GM18951 (cell line): ENCODE measurements around the gene BDP1.
"Not testable (repeated sequence)": the region's sequence is repeated elsewhere in the genome, so short reads cannot be mapped to it uniquely, and the experiment has no call there.

Source experiments
- POLR2A ChIP-seq: IDR thresholded peaks from 4 replicates; pipeline ENCODE4 v1.6.1; 2011; ENCODE audit warnings: mild to moderate bottlenecking; ENCODE audit not compliant: insufficient read length, insufficient read depth; ENCODE audit errors: extremely low read depth
- in situ Hi-C: fragments of 300-500 bp; cut with MboI; formaldehyde crosslinking; loops from one replicate; pipeline ENCODE4 v1.12.0; 2022; ENCODE audit warnings: low sequenced_read_pairs, mixed read lengths, inconsistent platforms; ENCODE audit not compliant: unreplicated experiment

The BDP1 gene

DNA sequence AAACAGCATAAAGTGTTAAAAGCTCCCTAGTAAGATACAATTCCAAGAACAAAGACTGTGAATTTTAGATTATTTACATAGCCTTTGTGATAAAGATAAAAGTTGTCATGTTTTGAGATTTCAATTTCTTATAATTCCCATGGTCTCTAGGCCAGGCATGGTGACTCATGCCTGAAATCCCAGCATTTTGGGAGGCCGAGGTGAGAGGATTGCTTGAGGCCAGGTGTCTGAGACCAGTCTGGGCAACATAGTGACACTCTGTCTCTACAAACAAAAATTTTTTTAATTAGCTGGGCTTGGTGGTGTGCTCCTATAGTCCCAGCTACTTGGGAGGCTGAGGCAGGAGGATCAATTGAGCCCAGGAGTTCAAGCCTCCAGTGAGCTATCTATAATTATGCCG lies 48.1 kb downstream of the BDP1 start:
- in situ Hi-C loops, result no loop called here
- TF ChIP-seq POLR2A, result no peak

DNA sequence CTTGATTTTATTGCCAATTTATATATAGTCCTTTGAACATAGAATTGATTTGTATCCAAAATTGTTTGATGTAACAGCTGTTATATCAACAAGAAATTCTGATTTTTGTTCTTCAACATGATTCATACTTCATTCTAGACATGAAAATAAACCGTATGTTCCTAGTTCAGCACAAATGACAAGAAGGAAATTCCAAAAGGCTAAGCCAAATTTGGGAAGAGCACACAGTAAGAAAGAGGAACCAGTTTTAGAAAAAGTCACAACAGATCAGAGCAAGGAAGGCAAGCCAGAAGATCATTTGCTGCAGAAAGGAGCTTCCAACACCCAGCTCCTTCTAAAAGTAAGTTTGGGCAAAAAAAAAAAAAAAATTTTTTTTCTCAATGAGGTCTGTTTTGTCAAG lies 66.7 kb downstream of the BDP1 start:
- in situ Hi-C loops, result no loop called here
- no peak for TF ChIP-seq POLR2A

DNA sequence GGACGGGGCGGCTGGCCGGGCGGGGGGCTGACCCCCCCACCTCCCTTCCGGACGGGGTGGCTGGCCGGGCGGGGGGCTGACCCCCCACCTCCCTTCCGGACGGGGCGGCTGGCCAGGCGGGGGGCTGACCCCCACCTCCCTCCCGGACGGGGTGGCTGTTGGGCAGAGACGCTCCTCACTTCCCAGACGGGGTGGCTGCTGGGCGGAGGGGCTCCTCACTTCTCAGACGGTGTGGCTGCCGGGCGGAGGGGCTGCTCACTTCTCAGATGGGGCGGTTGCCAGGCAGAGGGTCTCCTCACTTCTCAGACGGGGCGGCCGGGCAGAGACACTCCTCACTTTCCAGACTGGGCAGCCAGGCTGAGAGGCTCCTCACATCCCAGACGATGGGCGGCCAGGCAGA lies 70.2 kb downstream of the BDP1 start:
- in situ Hi-C loops, result not testable (repeated sequence)

DNA sequence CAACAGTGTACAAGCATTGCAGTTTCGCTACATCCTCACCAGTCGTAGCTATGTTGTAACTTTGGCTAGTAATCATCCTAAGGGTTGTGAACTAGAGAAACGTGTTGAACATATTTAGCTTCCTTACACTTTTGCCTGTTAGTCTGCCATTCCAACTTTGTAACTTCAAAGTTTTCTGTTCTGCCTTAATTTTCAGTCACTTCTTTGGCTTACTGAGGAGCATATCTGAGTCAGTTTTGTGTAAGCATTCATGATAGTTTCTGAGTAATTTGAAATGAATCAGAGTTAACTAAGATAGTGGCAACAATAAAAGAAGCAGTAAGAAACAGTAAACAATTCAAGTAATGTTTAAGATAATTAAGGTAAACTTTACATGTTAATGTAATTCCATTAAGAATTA lies 72.8 kb downstream of the BDP1 start:
- TF ChIP-seq POLR2A, result no peak
- in situ Hi-C loops, result no loop called here

DNA sequence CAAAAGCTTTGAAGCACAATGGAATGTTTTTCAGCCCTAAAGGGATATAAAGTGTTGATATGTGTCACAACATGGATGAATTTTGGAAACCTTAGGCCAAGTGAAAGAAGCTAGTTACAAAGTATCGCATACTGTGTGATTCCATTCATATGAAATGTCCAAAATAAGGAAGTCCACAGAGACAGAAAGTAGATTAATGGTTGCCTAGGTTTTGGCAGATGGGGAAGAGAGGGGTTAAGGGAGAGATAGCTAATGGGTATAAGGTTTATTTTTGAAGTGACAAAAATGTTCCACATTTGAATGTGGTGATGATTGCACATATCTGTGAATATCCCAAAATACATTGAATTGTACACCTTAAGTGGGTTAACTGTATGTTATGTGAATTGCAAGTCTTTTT lies 74.2 kb downstream of the BDP1 start:
- TF ChIP-seq POLR2A, result no peak
- in situ Hi-C loops, result no loop called here

DNA sequence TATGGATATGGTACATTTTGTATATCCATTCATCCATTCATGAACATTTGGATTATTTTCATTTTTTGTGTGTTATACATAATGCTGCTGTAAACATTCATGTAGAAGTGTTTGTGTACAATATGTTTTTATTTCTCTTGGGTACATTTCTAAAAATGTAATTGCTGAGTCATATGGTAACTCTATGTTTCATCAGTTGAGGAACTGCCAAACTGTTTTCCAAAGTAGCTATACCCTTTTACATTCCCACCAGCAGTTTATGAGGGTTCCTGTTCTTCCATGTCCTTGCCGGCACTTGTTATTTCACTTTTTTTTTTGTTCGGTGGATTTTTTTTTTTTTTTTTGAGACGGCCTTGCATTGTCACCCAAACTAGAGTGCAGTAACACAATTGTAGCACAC lies 77.7 kb downstream of the BDP1 start:
- no peak for TF ChIP-seq POLR2A

DNA sequence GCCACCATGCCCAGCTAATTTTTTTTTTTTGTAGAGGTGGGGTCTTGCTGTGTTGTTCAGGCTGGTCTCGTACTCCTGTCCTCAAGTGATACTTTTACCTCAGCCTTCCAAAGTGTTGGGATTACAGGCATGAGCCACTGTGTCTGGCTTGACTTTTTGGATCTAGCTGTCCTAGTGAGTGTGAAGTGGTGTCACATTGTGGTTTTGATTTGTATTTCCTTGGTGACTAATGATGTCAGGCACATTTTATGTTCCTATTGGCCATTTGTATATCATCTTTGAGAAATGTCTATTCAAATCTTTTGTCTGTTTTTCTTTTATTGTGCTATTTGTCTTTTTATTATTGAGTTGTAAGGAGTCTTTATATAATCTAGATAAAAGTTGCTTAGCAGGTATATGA lies 78.2 kb downstream of the BDP1 start:
- TF ChIP-seq POLR2A, result no peak
- in situ Hi-C loops, result no loop called here

More for the DNA sequence above, 77.7 kb downstream of the BDP1 start:
- in situ Hi-C loops, result no loop called here

DNA sequence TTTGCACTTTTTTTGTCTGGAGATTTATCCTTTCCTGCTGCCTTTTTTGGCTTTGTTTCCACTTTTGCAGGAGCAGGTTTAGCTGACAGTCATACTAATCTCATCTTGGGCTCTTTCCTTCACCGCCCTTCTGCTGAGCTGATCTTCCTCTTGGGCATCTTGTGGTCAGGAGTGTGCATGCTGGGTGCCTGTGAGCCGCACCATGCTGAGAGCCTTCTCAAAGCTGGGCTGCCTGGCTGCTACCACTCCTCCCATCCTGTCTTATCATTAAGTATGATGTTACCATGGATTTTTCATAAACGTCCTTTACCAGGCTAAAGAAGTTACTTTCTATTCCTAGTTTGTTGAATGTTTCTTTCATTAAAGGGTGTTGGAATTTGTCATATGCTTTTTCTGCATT lies 82.2 kb downstream of the BDP1 start:
- no peak for TF ChIP-seq POLR2A
- in situ Hi-C loops, result no loop called here

DNA sequence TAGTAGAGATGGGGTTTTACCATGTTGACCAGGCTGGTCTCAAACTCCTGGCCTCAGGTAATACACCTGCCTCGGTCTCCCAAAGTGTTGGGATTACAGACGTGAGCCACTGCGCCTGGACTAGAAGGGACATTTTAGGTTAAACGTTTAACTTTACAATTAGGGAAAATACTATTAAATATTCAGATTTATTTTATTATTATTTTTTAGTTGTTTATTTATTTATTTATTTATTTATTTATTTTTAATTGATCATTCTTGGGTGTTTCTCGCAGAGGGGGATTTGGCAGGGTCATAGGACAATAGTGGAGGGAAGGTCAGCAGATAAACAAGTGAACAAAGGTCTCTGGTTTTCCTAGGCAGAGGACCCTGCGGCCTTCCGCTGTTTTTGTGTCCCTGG lies 95.4 kb downstream of the BDP1 start:
- in situ Hi-C loops, result not testable (repeated sequence)

DNA sequence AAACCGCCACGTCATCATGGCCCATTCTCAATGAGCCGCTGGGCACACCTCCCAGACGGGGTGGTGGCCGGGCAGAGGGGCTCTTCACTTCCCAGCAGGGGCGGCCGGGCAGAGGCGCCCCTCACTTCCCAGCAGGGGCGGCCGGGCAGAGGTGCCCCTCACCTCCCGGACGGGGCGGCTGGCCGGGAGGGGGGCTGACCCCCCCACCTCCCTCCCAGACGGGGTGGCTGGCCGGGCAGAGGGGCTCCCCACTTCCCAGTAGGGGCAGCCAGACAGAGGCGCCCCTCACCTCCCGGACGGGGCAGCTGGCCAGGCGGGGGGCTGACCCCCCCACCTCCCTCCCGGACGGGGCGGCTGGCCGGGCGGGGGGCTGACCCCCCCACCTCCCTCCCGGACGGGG lies 96.1 kb downstream of the BDP1 start:
- in situ Hi-C loops, result not testable (repeated sequence)

DNA sequence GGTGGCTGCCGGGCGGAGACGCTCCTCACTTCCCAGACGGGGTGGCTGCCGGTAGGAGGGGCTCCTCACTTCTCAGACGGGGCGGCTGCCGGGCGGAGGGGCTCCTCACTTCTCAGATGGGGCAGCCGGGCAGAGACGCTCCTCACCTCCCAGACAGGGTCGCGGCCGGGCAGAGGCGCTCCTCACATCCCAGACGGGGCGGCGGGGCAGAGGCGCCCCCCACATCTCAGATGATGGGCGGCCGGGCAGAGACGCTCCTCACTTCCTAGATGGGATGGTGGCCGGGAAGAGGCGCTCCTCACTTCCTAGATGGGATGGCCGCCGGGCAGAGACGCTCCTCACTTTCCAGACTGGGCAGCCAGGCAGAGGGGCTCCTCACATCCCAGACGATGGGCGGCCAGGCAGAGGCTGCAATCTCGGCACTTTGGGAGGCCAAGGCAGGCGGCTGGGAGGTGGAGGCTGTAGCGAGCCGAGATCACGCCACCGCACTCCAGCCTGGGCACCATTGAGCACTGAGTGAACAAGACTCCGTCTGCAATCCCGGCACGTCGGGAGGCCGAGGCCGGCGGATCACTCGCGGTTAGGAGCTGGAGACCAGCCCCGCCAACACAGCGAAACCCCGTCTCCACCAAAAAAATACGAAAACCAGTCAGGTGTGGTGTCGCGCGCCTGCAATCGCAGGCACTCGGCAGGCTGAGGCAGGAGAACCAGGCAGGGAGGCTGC lies 96.7 kb downstream of the BDP1 start:
- in situ Hi-C loops, result not testable (repeated sequence)

DNA sequence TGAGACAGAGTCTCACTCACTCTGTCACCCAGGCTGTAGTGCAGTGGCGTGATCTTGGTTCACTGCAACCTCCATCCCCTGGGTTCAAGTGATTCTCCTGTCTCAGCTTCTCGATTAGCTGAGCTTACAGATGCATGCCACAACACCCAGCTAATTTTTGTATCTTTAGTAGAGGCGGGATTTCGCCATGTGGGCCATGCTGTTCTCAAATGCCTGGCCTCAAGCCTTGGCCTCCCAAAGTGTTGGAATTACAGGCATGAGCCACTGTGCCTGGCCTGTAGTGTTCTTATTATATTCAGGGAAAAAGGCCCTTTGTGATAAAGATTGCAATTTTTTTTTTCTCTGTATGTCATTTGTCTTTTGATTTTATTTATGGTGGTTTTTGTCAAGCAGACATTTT lies 107.7 kb downstream of the BDP1 start:
- in situ Hi-C loops, result no loop called here
- no peak for TF ChIP-seq POLR2A

DNA sequence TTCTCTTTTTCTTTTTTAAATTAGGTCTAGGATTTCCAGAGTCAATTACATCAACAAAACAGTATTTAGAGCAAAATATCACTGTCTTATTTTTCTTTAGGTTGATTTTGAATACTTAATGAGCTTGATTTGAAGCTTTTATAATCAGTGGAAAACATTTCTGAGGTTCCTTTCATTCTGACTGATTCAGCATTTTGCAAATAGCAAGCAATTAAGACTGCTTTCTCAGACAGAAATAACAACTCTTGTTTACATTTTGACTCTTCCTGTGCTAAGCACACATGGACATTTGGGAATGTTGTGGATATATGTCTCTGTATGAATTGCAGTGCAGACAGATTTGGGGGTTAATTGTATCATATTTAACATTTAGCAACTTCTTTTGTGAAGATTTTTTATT lies 109.4 kb downstream of the BDP1 start:
- in situ Hi-C loops, result no loop called here
- no peak for TF ChIP-seq POLR2A

DNA sequence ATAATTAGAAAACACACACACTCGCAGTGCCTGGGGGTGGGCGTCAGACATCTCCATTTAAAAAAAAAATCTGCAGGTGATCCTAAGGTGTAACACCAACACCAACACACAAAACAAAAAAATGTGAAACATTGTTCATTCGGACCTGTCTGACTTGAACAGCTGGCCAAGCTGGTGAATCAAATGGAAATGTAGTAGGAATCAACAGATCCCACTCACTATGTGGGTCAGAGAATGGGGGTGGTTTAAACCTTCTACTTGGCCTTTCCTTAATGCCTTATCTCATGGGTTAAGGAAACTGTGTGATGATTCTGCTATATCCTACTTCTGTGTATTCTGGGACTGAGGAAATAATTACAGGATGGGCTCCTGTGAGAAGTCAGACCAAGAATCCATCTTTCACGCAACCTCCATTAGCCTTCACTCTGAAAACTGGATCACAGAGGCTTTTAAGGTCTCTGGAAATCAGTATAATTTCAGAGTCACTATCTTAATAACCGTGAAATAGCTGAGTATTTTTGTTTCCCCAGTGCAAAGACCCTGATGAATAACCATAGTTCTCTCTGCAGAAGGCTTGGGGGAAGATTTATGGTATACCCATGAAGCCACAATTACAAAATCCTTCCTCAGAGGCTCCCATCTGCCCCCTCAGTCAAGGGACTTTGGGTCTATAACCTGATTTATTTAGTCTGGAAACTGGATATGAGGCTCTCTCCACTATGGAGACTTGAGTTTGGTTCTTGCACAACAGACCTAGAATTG lies 114.5 kb downstream of the BDP1 start:
- in situ Hi-C loops, result no loop called here
- TF ChIP-seq POLR2A, result no peak

DNA sequence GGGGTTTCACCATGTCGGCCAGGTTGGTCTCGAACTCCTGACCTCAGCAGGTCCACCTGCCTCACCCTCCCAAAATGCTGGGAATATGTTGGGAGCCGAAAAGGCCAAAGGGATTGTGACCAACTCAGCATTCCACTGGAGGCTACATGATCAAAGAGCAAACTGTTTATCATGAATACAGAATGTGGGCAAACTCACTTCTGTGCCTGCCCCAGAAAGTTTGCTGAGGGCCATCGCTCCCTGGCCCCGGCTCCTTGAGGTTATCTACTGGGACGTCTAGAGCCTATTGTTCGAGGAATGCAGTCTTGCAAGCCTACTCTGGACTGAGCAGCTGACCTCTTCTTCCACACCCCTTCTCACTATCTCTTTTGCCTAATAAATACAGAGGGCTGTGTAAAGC lies 116.4 kb downstream of the BDP1 start:
- in situ Hi-C loops, result not testable (repeated sequence)
